Naive thymus-derived CD4-positive, alpha-beta T cell (primary cell): Measurements from ENCODE around the gene CLIP4. TPM values are rescaled to one million over a fixed set of nuclear protein-coding genes. Genes with fewer than 3 reads are reported as not detected.
A peak's percentile ranks its signal among the peaks of the same experiment; 100 is the strongest.

Experiments used
- ATAC-seq: fragments of 150-1000 bp; cut with Tn5 transposase; 2 replicates; pipeline ENCODE4 v1.10.0; 2021; ENCODE audit warnings: mild to moderate bottlenecking, moderate library complexity
- CTCF ChIA-PET: fragments of 350-600 bp; sonication (Branson Sonifier 250); formaldehyde crosslinking; loops from one replicate; lab custom pipeline; 2021; ENCODE audit warnings: antibody characterized with exemption; lab: Charles Lee
- POLR2A ChIA-PET: fragments of 350-600 bp; sonication (Branson Sonifier 250); formaldehyde crosslinking; loops from one replicate; lab custom pipeline; 2021; ENCODE audit warnings: antibody characterized with exemption, inconsistent platforms; lab: Charles Lee
- DNase-seq, 9 donors: peaks; one replicate each; pipeline versions ENCODE4 v3.0.0 to v3.0.0-alpha.2; 2020 to 2022; ENCODE audit warnings: mixed read lengths in 1 of 9
- H3K27ac ChIP-seq: one replicate; pipeline ENCODE4 v1.7.0; 2013; ENCODE audit warnings: mild to moderate bottlenecking, low read depth, low read length, moderate library complexity
- H3K27me3 ChIP-seq, 2 donors: one replicate each; pipeline ENCODE4 v1.7.0; 2013; ENCODE audit warnings: low read length in 2 of 2, mild to moderate bottlenecking in 2 of 2, moderate library complexity in 2 of 2; ENCODE audit not compliant: control insufficient read depth in 2 of 2, insufficient read depth in 2 of 2
- H3K36me3 ChIP-seq, 3 experiments: 1 replicate in 2 of 3; 2 replicates in 1 of 3; pipeline ENCODE4 v1.7.0; 2013; ENCODE audit warnings: low read length in 3 of 3, mild to moderate bottlenecking in 3 of 3, moderate library complexity in 1 of 3; ENCODE audit not compliant: insufficient read depth in 3 of 3, control insufficient read depth in 2 of 3
- H3K4me1 ChIP-seq, 2 donors: one replicate each; pipeline ENCODE4 v1.7.0; 2013; ENCODE audit warnings: low read length in 2 of 2, mild to moderate bottlenecking in 2 of 2, moderate library complexity in 1 of 2; ENCODE audit not compliant: control insufficient read depth in 2 of 2, insufficient read depth in 2 of 2
- H3K4me3 ChIP-seq: 2 replicates; pipeline ENCODE4 v1.7.0; 2013; ENCODE audit warnings: mild to moderate bottlenecking, low read length
- H3K9me3 ChIP-seq, 3 experiments: 1 replicate in 2 of 3; 2 replicates in 1 of 3; pipeline ENCODE4 v1.7.0; 2013; ENCODE audit warnings: low read length in 3 of 3; ENCODE audit not compliant: control insufficient read depth in 2 of 3
- H3K27ac Mint-ChIP-seq, 9 donors: one replicate each; pipeline ENCODE4 v1.8.0; 2020 to 2022; ENCODE audit warnings: mixed read lengths in 9 of 9, mild to moderate bottlenecking in 8 of 9, moderate library complexity in 5 of 9, inconsistent platforms in 2 of 9
- H3K27me3 Mint-ChIP-seq, 5 donors: one replicate each; pipeline ENCODE4 v1.8.0; 2021 to 2022; ENCODE audit warnings: mixed read lengths in 5 of 5, mild to moderate bottlenecking in 1 of 5
- H3K36me3 Mint-ChIP-seq, 5 donors: one replicate each; pipeline ENCODE4 v1.8.0; 2020 to 2022; ENCODE audit warnings: mixed read lengths in 5 of 5, mild to moderate bottlenecking in 3 of 5, inconsistent platforms in 1 of 5
- H3K4me1 Mint-ChIP-seq, 7 donors: one replicate each; pipeline ENCODE4 v1.8.0; 2020 to 2022; ENCODE audit warnings: mixed read lengths in 7 of 7, mild to moderate bottlenecking in 3 of 7, inconsistent platforms in 1 of 7
- H3K4me3 Mint-ChIP-seq, 10 donors: one replicate each; pipeline ENCODE4 v1.8.0; 2020 to 2022; ENCODE audit warnings: mild to moderate bottlenecking in 10 of 10, mixed read lengths in 10 of 10, moderate library complexity in 6 of 10, inconsistent platforms in 2 of 10
- H3K9me3 Mint-ChIP-seq, 11 donors: one replicate each; pipeline ENCODE4 v1.8.0; 2020 to 2022; ENCODE audit warnings: mixed read lengths in 11 of 11, mild to moderate bottlenecking in 4 of 11, inconsistent platforms in 1 of 11, moderate library complexity in 1 of 11
- intact Hi-C, 2 donors: fragments of 100-400 bp; cut with micrococcal nuclease; formaldehyde crosslinking; loops; one replicate each; pipeline ENCODE4 v1.15.1; 2023
- polyA plus RNA-seq, 2 donors: library from polyadenylated mRNA; unstranded; fragments of 300-500 nt; fragmentation: Illumina TruSeq; gene quantifications; one replicate each; pipeline ENCODE4 v1.2.3, GENCODE V29; 2021
- total RNA-seq, 6 experiments: library from RNA in 5 of 6; stranded (reverse) in 5 of 6; gene quantifications; 1 replicate in 5 of 6; 2 replicates in 1 of 6; pipeline ENCODE4 v1.2.3 and lab custom pipeline; 2021 to 2026

CLIP4 gene
- total and polyA plus RNA-seq, 7 experiments from 2014 or later, result 17.2 to 57.7 (median 45.1) TPM

GRCh38 chr2:29227935-29228675, 112.9 kb downstream of the CLIP4 start:
- CTCF ChIA-PET, result no interaction called here
- POLR2A ChIA-PET, result no interaction called here
- ATAC-seq (peak; percentile 7), DNase-seq (no peak)
- H3K36me3 ChIP-seq, result no peaks in the 10 kb centered on the region
- intact Hi-C loops, result no loop called here
- H3K9me3 ChIP-seq, result no peaks in the 10 kb centered on the region
- Mint-ChIP-seq H3K4me3 (no peak overlapping the region), H3K27ac (no peak overlapping the region), H3K27me3 (peaks cover 0 to 25% (median 5%) of the 10 kb centered on the region in 5 donors), H3K9me3 (no peaks in the 10 kb centered on the region), H3K4me1 (no peaks in the 10 kb centered on the region), H3K36me3 (no peaks in the 10 kb centered on the region)
- H3K4me1 ChIP-seq, result no peaks in the 10 kb centered on the region
- no peak overlapping the region for H3K4me3 ChIP-seq
- no peak overlapping the region for H3K27ac ChIP-seq
- no peaks in the 10 kb centered on the region for H3K27me3 ChIP-seq

- H3K27me3 ChIP-seq, result no peaks in the 10 kb centered on the region
- H3K27me3 Mint-ChIP-seq, result peaks cover 3 to 25% (median 5%) of the 10 kb centered on the region in 5 donors
- no peak for DNase-seq
- H3K9me3 Mint-ChIP-seq, result no peaks in the 10 kb centered on the region
- H3K4me1 ChIP-seq, result no peaks in the 10 kb centered on the region
- H3K27ac ChIP-seq, result no peak overlapping the region
- no peaks in the 10 kb centered on the region for H3K36me3 ChIP-seq
- no peak overlapping the region for H3K27ac Mint-ChIP-seq
- no peaks in the 10 kb centered on the region for H3K9me3 ChIP-seq
- ChIA-PET POLR2A (no interaction called here), CTCF (no interaction called here)
- H3K36me3 Mint-ChIP-seq, result no peaks in the 10 kb centered on the region
- H3K4me1 Mint-ChIP-seq, result no peaks in the 10 kb centered on the region
- intact Hi-C loops, result no loop called here
- no peak overlapping the region for H3K4me3 Mint-ChIP-seq
- no peak overlapping the region for H3K4me3 ChIP-seq
- ATAC-seq, result no peak
Measured at GRCh38 chr2:29228947-29229346, 113.7 kb downstream of the CLIP4 start.

GRCh38 chr2:29229640-29230039, 114.4 kb downstream of the CLIP4 start:
- Mint-ChIP-seq H3K36me3 (no peaks in the 10 kb centered on the region), H3K4me1 (no peaks in the 10 kb centered on the region), H3K4me3 (no peak overlapping the region), H3K27me3 (peaks cover 0 to 25% (median 7%) of the 10 kb centered on the region in 5 donors), H3K9me3 (no peaks in the 10 kb centered on the region), H3K27ac (no peak overlapping the region)
- ChIA-PET POLR2A (no interaction called here), CTCF (no interaction called here)
- H3K27me3 ChIP-seq, result no peaks in the 10 kb centered on the region
- no peak overlapping the region for H3K27ac ChIP-seq
- ATAC-seq (no peak), DNase-seq (no peak)
- H3K9me3 ChIP-seq, result no peaks in the 10 kb centered on the region
- no peak overlapping the region for H3K4me3 ChIP-seq
- H3K36me3 ChIP-seq, result no peaks in the 10 kb centered on the region
- H3K4me1 ChIP-seq, result no peaks in the 10 kb centered on the region
- intact Hi-C loops, result no loop called here

GRCh38 chr2:29232041-29232440, 116.8 kb downstream of the CLIP4 start:
- Mint-ChIP-seq H3K4me3 (no peak overlapping the region), H3K4me1 (no peaks in the 10 kb centered on the region), H3K36me3 (no peaks in the 10 kb centered on the region), H3K9me3 (no peaks in the 10 kb centered on the region), H3K27me3 (peaks cover 0 to 22% (median 14%) of the 10 kb centered on the region in 5 donors), H3K27ac (no peak overlapping the region)
- Histone ChIP-seq H3K4me3 (no peak overlapping the region), H3K27ac (no peak overlapping the region), H3K36me3 (no peaks in the 10 kb centered on the region), H3K4me1 (no peaks in the 10 kb centered on the region), H3K9me3 (no peaks in the 10 kb centered on the region), H3K27me3 (no peaks in the 10 kb centered on the region)
- ChIA-PET POLR2A (no interaction called here), CTCF (no interaction called here)
- ATAC-seq, result no peak
- no peak for DNase-seq
- intact Hi-C loops, result no loop called here

DNA sequence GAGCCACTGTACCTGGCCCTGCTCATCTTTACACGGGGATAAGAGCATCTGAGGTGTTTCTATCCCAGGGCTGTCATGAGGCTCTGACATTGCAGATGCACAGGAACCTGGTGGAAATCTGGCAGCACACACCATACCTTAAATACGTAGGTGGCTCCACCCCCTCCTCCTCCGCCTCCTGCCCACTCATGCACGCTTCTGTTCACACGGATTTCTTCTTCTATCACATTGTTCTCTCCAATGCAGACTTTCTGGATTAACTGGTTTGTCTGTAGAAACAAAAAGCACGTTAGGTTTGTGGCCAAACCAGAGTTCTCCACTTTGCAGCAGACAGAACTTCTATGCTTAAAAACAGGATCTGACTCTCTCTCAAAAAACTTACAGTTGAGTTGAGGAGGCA, 118.2 kb downstream of the CLIP4 start:
- Histone ChIP-seq H3K9me3 (no peaks in the 10 kb centered on the region), H3K27ac (no peak overlapping the region), H3K36me3 (no peaks in the 10 kb centered on the region), H3K4me1 (no peaks in the 10 kb centered on the region), H3K4me3 (no peak overlapping the region), H3K27me3 (no peaks in the 10 kb centered on the region)
- intact Hi-C loops, result no loop called here
- Mint-ChIP-seq H3K4me1 (no peaks in the 10 kb centered on the region), H3K27ac (no peak overlapping the region), H3K36me3 (no peaks in the 10 kb centered on the region), H3K27me3 (peaks cover under 1 to 23% (median 16%) of the 10 kb centered on the region in 5 donors), H3K4me3 (no peak overlapping the region), H3K9me3 (no peaks in the 10 kb centered on the region)
- ChIA-PET CTCF (no interaction called here), POLR2A (no interaction called here)
- no peak for ATAC-seq
- DNase-seq, result no peak

GRCh38 chr2:29235411-29235810, 120.2 kb downstream of the CLIP4 start:
- Histone ChIP-seq H3K27me3 (no peaks in the 10 kb centered on the region), H3K4me3 (no peak overlapping the region), H3K36me3 (no peaks in the 10 kb centered on the region), H3K27ac (no peak overlapping the region), H3K9me3 (no peaks in the 10 kb centered on the region), H3K4me1 (no peaks in the 10 kb centered on the region)
- intact Hi-C loops, result no loop called here
- CTCF ChIA-PET, result no interaction called here
- H3K4me1 Mint-ChIP-seq, result no peaks in the 10 kb centered on the region
- POLR2A ChIA-PET, result no interaction called here
- H3K4me3 Mint-ChIP-seq, result no peak overlapping the region
- H3K27me3 Mint-ChIP-seq, result peaks cover 2 to 26% (median 23%) of the 10 kb centered on the region in 5 donors
- H3K36me3 Mint-ChIP-seq, result no peaks in the 10 kb centered on the region
- H3K9me3 Mint-ChIP-seq, result no peaks in the 10 kb centered on the region
- ATAC-seq (no peak), DNase-seq (no peak)
- H3K27ac Mint-ChIP-seq, result no peak overlapping the region

DNA sequence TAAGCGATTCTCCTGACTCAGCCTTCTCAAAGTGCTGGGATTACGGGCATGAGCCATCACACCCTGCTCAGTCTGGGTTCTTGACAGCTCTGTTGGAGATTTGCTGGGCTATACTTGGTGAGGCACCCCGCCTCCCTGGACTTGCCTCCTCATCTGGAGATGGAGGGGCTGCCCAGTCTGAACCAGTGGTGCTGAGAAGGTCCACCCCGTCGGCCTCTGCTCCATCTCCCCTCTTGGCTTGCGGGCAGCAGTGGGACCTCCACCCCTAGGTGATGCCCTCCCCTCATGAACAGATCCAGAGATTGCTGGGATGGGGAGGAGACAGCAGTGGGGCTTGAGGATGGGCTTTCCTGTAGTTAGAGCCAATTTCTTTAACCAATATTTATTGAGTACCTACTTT, 120.9 kb downstream of the CLIP4 start:
- H3K36me3 Mint-ChIP-seq, result no peaks in the 10 kb centered on the region
- Histone ChIP-seq H3K4me3 (no peak overlapping the region), H3K27ac (no peak overlapping the region), H3K27me3 (no peaks in the 10 kb centered on the region), H3K36me3 (no peaks in the 10 kb centered on the region), H3K9me3 (no peaks in the 10 kb centered on the region), H3K4me1 (no peaks in the 10 kb centered on the region)
- CTCF ChIA-PET, result no interaction called here
- no peaks in the 10 kb centered on the region for H3K9me3 Mint-ChIP-seq
- H3K4me3 Mint-ChIP-seq, result no peak overlapping the region
- H3K27ac Mint-ChIP-seq, result no peak overlapping the region
- no peaks in the 10 kb centered on the region for H3K4me1 Mint-ChIP-seq
- peaks cover 4 to 30% (median 23%) of the 10 kb centered on the region in 5 donors for H3K27me3 Mint-ChIP-seq
- POLR2A ChIA-PET, result no interaction called here
- DNase-seq (no peak), ATAC-seq (no peak)
- intact Hi-C loops, result no loop called here
